NCI-H2029 (cell line): ENCODE measurements around the gene PMPCA.
"Not testable (repeated sequence)": the region's sequence is repeated elsewhere in the genome, so short reads cannot be mapped to it uniquely, and the experiment has no call there.

ENCODE experiments used
- DNase-seq: peaks from one replicate; lab custom pipeline; 2025; lab: John Stamatoyannopoulos, UW

PMPCA gene

DNA sequence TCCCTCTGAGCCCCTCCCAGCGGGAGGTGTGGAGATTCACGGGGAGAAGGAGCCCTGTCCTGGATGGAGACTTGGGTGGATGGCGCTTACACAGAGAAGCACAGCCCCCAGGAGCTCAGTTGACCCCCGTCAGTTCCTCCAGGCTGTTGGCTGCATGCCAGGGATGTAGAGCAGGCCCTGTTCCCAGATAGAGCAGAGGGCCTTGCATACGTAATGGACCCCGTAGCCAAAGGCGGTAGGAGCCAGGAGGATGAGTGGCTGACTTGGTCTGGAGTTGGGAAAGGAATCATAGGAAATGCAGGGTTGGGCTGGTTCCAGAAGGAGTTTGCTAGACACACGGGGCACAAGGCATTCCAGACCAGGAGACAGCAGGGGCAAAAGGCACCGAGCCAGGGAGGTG lies 2.5 kb downstream of the PMPCA start:
- DNase-seq = no peak

DNA sequence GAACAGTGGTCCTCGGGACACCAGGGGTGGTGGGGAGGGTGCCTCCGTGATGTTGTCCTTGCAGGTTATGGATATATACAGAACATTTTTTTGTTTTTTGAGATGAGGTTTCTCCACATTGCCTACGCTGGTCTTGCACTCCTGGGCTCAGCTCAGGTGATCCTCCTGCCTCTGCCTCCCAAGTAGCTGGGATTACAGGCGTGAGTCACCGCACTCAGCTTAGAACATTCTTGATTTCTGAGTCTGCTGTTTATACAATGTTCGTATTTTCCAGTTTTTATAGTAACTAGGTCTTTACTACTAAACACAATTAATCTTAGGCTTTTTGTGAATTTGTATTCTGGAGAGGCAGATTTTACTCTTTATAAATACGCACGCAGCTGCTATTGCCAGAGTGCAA lies 6.0 kb downstream of the PMPCA start:
- DNase-seq = no peak

DNA sequence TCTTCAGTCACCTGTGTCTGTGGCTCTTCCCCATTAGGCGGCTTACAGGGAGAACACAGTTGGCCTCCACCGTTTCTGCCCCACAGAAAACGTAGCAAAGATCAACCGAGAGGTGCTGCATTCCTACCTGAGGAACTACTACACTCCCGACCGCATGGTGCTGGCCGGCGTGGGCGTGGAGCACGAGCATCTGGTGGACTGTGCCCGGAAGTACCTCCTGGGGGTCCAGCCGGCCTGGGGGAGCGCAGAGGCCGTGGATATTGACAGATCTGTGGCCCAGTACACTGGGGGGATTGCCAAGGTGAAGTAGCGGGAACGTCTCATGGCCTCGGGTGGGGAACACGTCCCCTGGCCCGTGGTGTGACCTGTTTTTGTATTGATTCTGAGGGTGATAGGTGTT lies 6.5 kb downstream of the PMPCA start:
- no peak for DNase-seq

DNA sequence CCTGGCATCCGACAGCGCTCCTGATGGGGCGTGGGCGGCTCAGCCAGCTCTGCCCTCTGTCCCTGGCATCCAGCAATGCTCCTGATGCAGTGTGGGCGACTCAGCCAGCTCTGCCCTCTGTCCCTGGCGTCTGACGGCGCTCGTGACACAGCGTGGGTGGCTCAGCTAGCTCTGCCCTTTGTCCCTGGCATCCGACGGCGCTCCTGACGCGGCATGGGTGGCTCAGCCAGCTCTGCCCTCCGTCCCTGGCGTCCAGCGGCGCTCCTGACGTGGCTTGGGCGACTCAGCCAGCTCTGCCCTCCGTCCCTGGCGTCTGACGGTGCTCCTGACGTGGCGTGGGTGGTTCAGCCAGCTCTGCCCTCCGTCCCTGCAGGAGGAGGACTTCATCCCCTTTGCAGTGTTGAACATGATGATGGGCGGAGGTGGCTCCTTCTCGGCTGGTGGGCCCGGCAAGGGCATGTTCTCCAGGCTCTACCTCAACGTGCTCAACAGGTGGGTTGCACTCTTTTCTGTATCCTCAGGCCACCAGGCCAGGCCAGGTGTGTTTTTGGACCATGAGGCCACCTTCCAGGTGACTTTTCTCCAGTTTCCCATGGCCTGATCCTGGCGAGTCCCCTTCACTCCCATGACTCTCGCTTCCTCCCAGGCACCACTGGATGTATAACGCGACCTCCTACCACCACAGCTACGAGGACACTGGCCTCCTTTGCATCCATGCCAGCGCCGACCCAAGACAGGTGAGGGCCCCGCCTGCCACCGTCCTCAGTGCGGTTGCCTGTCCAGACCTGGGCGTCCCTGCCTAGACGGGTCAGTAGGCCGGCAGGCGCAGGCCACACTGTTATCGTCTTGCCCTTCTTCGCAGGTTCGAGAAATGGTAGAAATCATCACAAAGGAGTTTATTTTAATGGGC lies 8.0 kb downstream of the PMPCA start:
- DNase-seq = no peak

DNA sequence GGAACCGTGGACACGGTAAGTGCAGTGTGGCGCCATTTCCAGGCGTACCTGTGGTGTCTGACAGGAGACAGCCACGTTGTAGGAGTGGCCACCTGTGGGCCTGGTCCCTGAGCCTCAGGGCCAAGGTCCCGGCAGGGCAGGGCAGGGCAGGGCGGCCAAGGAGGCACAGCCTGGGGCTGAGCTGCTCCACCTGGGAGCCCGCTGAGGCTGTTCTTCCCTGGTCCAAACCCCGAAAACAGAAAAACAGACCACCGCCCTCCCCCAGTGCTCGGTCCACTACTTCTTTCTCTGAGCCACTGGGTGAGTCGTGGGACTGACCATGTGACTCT lies 8.6 kb downstream of the PMPCA start:
- DNase-seq = no peak

DNA sequence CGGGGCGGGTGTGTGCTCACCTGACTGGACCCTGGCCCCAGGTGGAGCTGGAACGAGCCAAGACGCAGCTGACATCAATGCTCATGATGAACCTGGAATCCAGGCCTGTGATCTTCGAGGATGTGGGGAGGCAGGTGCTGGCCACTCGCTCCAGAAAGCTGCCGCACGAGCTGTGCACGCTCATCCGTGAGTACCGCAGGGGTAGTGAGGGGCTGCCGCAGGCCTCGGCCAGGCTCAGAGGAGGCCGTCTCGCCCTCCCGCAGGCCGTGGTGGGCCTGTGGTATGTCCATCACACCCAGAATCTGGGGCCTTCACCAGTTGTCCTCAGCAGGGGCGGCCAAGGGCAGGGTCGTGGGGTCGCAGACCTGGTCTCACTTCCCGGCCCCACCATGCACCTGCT lies 11.3 kb downstream of the PMPCA start:
- DNase-seq = no peak

DNA sequence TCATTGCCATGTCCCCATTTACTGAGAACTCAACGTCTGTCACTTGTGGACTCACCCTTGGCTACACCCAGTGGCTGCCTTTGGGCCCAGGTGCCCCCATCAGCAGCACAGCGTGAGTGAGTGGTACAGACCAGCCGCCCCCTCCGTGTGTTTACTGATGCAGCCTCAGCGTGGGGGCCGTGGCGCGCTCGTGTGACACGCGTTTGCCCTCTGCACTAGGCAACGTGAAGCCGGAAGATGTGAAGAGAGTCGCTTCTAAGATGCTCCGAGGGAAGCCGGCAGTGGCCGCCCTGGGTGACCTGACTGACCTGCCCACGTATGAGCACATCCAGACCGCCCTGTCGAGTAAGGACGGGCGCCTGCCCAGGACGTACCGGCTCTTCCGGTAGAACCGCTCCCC lies 12.4 kb downstream of the PMPCA start:
- DNase-seq = no peak

DNA sequence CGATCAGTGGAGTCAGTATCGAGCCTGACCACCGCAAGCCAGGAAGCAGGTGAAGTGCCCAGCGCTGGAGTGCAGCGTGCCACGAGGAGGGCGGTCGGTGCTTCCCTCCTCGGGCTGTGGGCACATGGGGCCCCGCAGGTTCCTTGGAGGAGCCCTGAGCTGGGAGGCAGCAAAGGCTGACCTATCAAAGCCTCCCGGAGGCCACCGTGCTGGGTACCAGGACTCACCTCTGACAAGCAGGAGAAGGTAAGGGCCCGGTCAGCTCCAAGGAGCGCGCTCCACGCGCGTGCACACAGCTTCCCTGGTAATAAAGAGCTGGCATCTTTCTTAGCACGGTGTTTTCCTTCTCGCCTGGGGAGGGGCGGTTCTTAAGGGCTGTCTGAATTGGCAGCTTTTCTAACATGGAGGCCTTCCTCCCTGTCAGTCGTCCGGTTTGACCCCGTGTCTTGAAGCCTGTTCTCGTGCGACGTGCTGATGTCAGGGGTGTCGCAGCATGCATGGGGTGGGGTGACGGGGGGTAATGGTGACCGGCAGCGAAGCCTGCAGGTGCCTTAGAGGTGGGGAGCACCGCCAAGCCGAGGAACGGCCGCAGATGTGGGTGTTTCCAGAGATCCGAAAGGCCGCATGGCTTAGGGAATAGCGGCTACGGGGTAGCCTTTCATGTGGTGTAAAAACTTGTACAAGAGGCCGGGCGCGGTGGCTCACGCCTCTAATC lies 13.1 kb downstream of the PMPCA start:
- DNase-seq = no peak

DNA sequence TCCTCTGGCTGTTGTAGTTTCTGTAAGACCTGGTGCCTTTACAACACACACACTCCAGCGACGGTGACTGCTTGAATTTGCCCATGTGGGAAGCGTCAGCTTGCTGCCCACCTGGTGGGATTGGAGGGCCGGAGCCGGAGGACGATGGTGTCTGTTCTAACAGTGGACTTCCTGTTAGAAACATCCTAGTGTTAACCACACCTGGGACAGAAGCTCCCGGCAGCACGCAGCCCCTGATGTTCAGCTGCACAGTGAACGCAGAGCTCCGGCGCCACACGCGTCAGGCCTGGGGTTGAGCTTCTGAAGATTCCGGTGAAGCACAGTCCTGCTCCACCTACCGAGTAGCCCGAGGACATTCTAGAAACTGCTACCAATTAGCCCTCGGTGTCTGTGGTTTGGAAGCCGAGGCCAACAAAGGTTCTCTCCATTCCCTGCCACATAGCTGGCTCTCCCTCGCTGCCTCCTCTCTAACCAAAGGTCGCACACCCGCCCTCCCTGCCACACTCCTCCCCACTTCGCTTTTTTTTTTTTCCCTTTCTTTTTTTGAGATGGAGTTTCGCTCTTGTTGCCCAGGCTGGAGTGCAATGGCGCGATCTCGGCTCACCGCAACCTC lies 14.4 kb downstream of the PMPCA start:
- DNase-seq = no peak

DNA sequence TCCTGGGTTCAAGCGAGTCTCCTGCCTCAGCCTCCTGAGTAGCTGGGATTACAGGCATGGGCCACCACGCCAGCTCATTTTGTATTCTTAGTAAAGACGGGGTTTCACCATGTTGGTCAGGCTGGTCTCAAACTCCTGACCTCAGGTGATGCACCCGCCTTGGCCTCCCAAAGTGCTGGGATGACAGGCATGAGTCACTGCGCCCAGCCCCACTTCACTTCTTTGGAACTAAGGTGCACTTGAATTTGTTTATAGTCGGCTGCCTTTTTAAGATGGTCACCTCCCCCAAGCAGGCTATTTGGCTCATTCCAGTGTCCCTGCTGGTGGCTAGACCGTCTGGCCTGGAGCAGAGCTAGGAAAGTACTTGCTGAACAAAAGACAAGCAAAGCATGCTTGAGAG lies 14.9 kb downstream of the PMPCA start:
- DNase-seq = not testable (repeated sequence)

DNA sequence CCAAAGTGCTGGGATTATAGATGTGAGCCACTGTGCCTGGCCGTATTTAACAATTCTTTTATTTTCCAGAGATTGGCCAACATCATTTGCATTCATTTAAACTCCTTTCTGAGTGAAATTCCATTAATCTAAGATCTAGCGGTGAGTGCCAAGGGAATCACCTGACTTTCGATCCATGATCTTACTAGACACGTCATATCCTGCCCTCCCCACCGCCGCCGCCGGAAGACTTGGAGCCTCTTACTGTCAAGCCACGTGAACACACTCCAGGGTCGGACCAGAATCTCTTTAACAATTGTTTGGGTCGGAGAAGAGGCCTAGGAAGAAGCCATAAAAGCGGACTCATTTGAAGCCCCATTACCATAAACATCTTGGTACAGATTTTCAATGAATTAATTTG lies 16.3 kb downstream of the PMPCA start:
- no peak for DNase-seq

DNA sequence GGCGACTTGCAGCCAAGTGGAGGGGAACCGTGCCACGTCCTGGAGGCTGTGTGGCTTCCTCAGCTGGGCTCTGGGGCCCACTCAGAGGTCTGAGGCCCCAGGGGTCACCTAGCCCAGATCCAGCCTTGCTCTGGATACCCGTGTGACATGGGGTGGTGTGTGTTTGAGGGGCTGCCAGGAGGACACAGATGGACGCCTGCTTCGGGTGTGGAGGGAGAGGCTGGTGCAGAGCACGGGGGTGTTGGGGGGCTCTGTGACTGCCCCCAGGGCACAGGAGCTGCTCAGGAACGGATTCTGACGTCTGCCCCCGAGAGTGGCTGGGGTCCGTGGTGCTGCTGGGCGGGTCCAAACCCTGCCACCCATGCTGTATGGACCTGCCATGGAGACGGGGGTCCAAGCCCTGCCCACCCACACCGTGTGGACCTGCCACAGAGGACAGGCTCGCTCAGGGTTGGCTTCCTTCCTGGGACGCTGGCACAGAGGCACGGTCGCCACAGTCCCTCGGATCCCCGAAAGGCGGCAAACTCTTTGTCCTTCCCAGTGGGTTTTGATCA lies 18.7 kb downstream of the PMPCA start:
- DNase-seq = no peak

DNA sequence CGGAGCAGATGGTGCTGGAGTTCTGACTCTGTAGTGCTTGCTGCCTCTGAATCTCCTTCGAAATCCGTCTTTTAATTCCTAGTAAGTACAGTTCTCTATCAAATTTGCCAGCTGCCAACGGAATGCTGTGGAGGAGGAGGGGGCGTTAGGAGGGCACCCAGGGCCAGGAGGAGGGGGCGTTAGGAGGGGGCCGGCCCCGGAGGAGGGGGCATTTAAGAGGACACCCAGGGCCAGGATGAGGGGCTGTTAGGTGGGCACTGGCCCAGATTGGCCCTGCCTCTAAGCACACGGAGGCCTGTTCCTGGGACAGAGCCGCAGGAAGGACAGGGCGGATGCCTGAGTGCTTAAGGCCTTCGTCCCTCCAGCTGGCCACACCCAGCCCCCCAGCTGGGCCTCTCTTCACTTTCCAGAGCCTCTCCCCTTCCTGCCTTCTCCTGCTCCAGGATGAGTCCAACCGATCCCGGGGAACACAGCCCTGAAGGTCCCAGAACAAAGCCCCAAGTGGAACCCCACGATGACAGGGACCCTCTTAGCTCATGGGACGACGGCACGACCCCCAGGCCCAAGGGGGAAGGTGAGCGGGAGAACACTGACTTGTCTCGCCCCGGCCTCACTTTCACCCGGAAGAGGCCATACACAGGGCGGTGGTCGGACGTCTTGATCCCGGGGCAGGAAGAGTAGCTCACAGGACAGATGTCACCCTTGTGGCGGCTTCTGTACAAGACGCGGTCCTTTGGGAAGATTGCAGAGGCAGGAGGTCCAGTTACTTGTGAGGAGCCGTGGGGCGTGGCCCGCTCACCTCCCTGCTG lies 19.4 kb downstream of the PMPCA start:
- DNase-seq = no peak

DNA sequence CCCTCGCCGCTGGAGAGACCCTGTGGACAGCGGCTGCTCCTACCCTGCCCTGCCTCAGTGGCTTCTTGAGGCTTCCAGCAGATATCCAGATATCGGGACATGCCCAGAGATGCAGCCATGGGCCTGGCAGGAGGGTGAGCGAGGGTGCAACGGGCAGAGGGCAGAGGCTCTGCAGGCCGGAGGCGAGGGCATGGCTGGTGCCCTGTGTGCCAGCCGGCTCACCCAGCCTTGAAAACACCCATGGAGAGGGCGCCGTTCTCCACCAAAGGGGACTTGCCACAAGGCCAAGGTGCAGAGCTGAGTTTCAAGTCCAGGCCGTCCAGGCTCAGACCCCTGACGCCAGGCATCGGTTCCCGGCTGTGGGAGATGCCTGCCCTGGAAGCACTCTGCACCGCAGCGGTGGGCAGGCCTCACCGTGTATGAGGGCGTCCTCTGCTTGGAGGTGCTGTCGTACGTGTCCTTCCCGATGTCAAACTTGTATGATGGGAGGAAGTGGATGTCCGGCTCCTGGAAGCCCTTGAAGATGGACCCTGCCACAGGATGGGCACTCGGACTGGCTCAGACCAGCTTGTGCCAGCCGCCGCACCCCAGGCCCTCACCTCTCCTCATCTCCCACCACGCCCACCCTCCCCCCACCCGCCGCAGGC lies 20.3 kb downstream of the PMPCA start:
- DNase-seq = no peak

DNA sequence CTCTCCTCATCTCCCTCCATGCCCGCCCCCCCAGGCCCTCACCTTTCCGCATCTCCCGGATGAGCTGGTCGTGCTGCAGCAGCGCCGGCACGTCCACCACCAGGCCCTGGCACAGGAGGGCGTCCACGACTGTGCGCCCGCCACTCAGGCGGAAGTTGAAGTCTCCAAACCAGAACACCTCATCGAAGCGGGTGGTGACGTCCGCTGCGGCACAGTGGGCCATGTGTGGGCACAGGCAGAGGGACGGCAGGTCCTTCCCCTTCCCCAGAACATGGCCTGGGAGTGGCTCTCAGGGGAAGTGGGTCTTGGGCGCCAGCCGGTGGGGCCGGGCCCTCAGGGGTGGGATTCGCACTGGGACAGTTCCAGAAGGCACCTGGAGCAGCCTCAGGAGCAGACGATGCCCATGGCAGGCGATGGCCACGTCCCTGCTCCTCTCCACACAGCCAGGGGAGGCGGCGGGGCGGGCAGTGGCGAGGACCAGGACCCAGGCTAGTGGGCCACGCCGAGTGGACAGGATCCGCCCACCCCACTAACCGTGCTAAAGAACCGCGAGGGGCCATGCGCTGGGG lies 21.4 kb downstream of the PMPCA start:
- DNase-seq = no peak

DNA sequence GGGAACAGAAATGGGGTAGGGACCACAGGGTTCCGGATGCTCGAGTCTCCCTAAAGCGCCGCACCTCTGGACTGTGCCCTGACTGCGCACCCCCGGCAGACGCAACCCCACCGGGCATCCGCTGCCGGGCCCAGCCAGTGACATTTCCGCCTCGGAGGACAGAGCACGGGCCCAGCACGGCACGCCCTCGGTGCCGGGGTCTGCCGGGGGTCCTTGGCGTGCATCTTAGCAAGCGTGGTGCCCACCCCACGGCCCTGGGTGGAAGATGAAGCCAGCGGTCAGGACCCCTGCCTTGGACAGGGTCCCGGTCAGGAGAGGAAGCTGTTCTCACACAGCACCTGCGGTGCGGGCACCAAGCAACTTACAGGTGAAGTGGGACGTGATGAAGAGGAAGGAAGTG lies 22.1 kb downstream of the PMPCA start:
- no peak for DNase-seq

DNA sequence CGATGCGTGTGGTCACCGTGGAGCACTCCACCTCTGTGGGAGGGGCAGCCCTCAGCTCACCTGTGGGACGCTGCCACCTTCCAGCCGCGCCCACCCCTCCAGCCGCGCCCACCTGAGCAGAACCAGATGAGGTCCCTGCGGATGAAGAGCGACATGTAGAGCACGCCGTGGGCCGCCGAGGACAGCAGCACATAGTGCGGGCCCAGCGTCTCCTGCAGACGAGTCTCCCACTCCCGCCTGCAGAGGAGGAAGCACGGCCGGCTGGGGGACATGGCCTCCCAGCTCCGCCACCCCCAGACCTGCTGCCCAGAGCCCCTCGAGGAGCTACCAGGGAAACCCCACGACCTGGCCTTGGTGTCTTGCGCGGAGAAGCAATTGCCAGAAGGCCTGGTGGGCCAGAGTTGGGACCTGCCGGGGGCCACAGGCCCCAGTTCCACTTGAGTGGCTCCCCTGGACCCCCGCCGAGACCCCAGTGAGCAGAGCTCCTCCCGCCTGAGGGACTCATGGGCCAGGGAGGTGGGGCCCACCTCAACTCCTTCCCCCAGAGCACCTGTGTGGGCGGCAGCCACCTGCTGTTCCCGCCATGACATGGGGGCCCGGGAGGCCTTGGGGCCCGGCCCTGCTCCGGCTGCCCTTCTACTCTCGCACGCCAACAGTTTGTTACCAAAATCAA lies 22.7 kb downstream of the PMPCA start:
- DNase-seq = no peak

DNA sequence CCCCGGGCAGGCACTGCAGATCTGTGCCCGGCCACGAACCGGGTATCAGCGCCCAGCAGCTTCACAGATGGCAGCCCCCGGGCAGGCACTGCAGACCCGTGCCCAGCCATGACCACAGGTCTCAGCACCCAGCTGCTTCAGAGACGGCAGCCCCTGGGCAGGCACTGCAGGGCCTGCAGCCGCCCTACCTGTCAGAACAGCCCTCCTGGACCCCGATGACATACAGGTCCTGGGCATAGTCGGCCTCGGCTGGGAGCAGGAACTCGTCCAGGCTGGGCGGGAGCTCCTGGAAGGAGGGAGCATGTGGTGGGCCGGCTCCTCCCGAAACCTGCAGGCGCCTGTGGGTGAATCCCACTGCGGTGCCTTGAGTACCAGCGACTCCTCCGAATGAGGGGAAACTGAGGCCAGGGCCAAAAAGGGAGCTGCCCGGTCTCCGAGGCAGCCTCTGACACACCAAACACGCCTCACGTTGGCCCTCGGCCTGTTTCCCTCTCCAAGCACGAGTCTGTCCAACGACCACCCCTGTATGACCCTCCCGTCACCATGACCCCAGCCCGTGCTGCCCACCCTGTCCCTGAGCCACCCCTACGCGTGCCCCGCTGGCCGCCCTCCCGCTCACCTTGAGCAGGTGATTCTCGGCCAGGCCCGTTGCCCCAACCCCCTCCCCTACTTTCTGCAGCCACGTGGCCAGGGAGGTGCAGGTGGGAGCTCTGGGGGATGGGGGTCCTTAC lies 23.6 kb downstream of the PMPCA start:
- no peak for DNase-seq

DNA sequence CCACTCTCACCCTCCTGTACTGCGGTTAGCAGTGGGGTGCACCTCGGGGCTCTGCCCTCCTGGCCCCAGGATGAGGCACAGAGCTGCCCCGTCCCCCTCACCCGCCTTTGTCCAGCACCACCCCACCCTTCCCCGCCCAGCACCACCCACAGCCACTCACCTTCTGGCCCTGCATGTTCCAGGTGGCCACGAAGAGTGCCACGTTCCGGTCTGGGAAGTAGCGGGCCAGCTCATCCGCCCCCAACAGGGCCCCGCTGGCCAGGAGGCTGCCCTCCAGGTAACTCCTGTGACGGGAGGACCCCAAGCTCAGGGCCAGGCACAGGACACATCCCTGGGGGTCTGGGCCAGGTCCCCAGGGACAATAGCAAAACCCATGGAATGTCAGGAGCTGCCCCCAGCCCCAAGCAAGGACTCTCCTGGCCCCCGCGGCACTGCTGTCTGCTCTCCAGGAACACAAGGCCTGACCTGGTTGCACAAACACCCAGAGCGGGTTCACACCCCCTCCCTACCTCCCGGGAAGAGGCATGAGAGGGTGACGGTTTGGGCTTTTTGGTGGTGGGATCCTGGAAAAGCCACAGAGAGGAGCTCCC lies 24.2 kb downstream of the PMPCA start:
- no peak for DNase-seq
